PFSK-1 (cell line): ENCODE results near the gene METTL24.

Experiments used
- POLR2AphosphoS5 ChIP-seq: IDR thresholded peaks from 2 replicates; pipeline ENCODE4 v1.6.1; 2012; ENCODE audit warnings: low read depth, mild to moderate bottlenecking, control low read depth, low read length, moderate library complexity
- SIN3A ChIP-seq: IDR thresholded peaks from 2 replicates; pipeline ENCODE4 v1.6.1; 2012; ENCODE audit warnings: mild to moderate bottlenecking, low read length, moderate library complexity, borderline replicate concordance; ENCODE audit not compliant: insufficient read depth
- TAF1 ChIP-seq: IDR thresholded peaks from 2 replicates; pipeline ENCODE4 v1.6.1; 2012; ENCODE audit warnings: low read length, control low read depth, borderline replicate concordance; ENCODE audit not compliant: insufficient read depth
- TF ChIP-seq, protein P1 (sequence below), 2 experiments: IDR thresholded peaks; 2 replicates each; pipeline versions ENCODE4 v1.6.1 to v1.8.0; 2011 to 2012; ENCODE audit warnings: low read depth in 2 of 2, low read length in 2 of 2, control low read depth in 1 of 2, inconsistent platforms in 1 of 2, mild to moderate bottlenecking in 1 of 2, moderate library complexity in 1 of 2; ENCODE audit not compliant: insufficient read depth in 1 of 2

- no peak for TF ChIP-seq POLR2AphosphoS5
- TF ChIP-seq, protein P1, sequence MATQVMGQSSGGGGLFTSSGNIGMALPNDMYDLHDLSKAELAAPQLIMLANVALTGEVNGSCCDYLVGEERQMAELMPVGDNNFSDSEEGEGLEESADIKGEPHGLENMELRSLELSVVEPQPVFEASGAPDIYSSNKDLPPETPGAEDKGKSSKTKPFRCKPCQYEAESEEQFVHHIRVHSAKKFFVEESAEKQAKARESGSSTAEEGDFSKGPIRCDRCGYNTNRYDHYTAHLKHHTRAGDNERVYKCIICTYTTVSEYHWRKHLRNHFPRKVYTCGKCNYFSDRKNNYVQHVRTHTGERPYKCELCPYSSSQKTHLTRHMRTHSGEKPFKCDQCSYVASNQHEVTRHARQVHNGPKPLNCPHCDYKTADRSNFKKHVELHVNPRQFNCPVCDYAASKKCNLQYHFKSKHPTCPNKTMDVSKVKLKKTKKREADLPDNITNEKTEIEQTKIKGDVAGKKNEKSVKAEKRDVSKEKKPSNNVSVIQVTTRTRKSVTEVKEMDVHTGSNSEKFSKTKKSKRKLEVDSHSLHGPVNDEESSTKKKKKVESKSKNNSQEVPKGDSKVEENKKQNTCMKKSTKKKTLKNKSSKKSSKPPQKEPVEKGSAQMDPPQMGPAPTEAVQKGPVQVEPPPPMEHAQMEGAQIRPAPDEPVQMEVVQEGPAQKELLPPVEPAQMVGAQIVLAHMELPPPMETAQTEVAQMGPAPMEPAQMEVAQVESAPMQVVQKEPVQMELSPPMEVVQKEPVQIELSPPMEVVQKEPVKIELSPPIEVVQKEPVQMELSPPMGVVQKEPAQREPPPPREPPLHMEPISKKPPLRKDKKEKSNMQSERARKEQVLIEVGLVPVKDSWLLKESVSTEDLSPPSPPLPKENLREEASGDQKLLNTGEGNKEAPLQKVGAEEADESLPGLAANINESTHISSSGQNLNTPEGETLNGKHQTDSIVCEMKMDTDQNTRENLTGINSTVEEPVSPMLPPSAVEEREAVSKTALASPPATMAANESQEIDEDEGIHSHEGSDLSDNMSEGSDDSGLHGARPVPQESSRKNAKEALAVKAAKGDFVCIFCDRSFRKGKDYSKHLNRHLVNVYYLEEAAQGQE (IDR thresholded peaks at IDR 0.05; ENCODE audit: insufficient read depth in 1 of 2, low read depth in 2 of 2, low read length in 2 of 2) = no peak
- no peak for TF ChIP-seq TAF1
- TF ChIP-seq SIN3A = no peak
These were observed 111.8 kb downstream of the METTL24 start for GRCh38 chr6:110246378-110246777.
